GM18907 (cell line): ENCODE data around the gene NEUROD1.
"Not testable (repeated sequence)": the region's sequence is repeated elsewhere in the genome, so short reads cannot be mapped to it uniquely, and the experiment has no call there.

ENCODE experiments used
- ATAC-seq: cut with Tn5 transposase; IDR thresholded peaks from one replicate; pipeline ENCODE4 v1.9.1; 2021; ENCODE audit warnings: mild to moderate bottlenecking, moderate library complexity; ENCODE audit not compliant: unreplicated experiment

The NEUROD1 gene

DNA sequence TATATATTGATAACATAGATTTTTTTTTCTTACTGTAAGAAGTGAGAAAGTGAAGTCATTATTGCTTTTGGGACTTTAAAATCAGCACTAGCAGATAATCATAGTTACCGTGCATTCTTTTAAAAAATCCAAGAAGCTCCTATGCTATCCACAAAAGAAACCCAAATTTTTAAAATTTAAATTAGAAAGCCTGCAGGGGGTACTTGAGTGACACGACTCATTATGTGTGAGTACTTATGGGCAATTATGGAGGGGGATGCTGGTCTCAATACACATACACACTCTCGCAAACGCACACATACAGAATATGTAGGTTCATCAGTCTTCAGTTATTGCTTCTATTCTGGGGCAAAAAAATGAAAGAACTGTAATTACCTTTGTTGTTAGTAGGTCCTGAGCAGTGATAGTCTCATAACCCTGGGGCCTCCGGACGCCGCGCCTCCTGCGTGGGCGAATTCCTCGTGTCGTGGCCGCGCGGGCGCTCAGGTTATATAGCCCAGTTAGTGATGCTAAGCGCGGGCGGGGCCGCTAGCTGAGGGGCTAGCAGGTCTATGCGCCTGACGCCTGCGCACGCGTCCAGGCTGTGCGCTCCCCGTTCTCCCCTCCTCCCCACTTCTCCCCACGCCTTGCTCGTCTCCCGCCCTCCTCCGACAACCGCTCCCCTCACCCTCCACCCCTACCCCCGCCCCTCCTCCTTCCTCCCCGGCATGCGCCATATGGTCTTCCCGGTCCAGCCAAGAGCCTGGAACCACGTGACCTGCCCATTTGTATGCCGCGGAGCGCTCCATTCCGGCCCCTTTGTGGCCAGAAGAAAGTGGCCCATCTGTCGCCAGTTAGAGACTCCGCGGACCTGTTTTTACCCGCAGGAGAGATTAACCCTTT is at the start of gene NEUROD1:
Gene NEUROD1 (minus strand): TSS at position 463 of the 882 bp plus-strand sequence. CDS start 1,657 bp downstream, outside the sequence.
- no peak for ATAC-seq

DNA sequence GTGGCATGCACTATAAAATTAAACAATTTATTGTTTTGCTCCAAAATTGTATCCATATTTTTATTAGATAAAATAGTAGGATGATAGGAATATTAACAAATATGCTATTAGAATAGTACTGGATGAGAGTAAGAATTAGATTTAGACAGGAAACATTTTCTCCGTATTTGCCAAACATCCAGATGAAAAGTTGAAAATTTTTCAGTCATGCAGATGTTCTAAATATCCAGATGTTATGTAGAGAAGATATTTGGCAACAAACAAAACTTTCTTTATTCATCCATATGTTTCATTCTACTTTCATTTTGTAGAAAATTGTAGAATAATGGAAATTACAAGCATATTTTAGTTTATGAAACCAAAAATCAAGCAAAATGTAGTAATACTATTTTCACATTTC is 45.2 kb upstream of the NEUROD1 start:
- ATAC-seq = no peak

DNA sequence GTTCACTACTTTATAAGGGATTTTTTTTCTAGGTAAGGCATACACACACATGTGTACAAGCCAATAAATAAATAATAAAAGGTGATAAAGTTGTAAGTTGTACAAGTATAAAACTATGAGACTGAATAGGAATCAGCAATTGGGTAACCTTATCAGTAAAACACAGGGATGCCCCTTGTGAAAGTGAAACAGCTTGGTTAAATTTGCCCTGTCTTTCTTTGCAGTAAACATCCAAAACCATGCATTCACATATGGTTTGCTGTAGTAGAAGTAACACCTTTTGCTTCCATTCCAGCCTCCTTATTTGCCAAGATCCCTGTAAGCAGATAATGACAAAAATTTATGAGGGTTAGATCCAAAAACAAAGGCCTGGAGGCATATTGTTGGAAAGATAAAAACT is 44.3 kb upstream of the NEUROD1 start:
- no peak for ATAC-seq

DNA sequence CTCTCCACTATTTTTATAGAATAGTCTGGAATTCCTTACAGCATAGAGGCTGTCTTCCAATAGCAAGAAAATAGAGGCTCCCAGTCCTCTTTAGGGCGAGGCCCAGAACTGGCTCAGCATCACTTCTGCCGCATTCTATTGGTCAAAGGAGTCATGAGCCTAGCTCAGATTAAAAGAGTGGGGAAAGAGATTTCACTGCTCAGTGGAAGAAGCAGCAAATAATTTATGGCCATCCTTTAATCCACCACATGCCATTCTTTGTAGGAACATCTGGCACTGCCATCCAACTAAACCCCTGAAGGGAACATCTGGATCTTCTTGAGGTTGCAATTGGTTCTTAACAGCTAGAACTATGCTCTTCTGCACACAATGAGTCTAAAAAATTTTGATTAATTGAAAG is 43.4 kb upstream of the NEUROD1 start:
- no peak for ATAC-seq

DNA sequence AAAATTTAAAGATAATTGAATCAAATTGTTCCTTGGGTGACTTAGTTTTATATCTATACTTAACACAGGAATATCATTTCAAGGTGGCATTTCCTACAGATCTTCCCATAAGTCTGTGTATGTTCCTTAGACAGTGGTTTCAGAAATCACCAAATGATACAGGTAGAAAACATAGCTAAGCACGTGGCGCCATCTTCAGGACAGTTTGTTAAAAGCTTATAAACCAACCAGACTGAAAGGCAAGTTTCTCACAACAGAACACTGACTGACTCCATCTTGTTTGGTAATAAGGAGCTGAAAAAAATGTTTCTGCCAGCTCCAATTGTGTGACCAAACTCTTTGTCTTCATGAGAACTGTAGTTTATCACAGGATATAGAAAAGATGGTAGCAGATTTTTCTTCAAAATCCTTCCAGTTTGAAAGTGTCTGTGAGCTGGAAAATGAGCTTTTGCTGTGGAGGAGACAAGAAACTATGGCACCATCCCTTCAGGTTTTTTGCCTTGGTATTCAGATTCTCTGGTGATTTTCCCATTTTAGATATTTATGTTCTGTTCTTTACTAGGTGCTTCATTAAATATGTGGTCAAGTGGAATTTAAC is 34.8 kb upstream of the NEUROD1 start:
- ATAC-seq = peak; percentile 90

DNA sequence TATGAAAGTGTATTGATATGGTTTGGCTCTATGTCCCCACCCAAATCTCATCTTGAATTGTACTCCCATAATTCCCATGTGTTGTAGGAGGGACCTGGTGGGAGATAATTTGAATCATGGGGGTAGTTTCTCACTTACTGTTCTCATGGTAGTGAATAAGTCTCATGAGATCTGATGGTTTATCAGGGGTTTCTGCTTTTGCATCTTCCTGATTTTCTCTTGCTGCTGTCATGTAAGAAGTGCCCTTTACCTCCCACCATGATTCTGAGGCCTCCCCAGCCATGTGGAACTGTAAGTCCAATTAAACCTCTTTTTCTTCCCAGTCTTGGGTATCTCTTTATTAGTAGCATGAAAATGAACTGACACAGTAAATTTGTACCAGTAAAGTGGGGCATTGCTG is 30.7 kb upstream of the NEUROD1 start:
- ATAC-seq = not testable (repeated sequence)

DNA sequence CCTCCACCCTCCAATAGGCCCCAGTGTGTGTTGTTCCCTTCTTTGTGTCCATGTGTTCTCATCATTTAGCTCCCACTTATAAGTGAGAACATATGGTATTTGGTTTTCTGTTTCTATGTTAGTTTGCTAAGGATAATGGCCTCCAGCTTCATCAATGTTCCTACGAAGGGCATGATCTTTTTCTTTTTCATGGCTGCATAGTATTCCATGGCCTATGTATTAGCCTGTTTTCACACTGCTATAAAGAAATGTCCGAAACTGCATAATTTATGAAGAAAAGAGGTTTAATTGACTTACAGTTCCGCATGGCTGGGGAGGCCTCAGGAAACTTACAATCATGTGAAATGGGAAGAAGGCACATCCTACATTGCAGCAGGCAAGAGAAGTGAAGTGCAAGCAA is 22.2 kb upstream of the NEUROD1 start:
- not testable (repeated sequence) for ATAC-seq

DNA sequence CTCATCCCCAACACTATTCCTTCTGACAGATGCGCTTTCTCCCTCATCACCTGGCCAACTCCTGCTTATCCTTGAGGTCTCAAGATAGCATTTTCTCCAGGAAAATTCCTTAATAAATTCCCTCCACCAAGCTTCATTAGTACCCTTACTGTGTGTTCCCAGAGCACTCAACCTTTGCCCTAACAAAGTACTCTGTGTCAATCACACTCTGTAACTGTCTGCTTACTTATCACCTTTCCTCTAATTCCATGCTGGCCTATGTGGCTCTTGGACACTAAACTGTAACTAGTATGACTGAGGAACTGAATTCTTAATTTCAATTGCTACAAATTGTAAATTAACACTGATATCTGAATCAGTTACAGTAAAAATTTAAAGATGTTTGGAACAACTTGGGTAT is 17.9 kb upstream of the NEUROD1 start:
- ATAC-seq = no peak

DNA sequence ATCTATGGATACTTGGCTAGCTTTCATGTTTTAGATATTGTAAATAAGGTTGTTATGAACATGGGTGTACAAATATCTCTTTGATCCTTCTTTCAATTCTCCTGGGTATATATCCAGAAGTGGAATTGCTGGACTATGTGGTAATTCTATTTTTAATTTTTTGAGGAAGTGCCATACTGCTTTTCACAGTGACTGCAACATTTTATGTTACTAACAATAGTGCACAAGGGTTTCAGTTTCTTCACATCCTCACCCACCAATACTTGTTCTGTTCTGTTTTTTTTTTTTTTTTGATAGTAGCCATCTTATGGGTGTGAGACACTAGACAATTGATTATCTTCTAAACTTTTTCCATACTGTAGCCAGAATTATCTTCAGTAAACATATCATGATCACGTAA is 17.3 kb upstream of the NEUROD1 start:
- no peak for ATAC-seq

DNA sequence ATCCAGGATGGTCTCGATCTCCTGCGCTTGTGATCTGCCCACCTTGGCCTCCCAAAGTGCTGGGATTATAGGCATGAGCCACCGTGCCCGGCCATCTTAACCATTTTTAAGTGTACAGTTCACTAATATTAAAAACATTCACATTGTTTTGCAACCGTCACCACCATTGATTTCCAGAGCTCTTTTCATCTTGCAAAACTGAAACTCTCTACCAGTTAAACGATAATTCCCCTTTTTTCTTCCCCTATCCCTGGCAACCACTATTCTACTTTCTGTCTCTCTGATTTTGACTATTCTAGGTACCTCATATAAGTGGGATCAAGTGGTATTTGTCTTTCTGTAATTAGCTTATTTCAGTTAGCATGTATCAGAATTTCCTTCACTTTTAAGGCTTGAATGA is 16.8 kb upstream of the NEUROD1 start:
- ATAC-seq = no peak

DNA sequence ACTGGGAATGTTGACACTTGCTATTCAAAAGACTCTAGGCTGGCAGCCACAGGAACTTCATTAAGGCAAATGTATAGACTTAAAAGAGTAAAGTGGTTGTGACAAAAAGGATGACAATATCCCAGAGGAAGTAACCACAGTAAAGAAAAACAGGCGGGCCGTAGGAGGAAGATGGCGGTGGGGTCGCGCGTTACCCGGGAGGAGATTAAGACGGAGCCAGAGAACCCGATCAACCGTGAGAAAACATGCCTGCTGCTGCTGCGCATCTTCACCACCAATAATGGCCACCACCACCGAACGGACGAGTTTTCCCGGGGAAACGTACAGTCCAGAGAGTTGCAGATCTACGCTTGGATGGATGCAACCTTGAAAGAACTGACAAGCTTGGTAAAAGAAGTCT is 14.0 kb upstream of the NEUROD1 start:
- no peak for ATAC-seq

DNA sequence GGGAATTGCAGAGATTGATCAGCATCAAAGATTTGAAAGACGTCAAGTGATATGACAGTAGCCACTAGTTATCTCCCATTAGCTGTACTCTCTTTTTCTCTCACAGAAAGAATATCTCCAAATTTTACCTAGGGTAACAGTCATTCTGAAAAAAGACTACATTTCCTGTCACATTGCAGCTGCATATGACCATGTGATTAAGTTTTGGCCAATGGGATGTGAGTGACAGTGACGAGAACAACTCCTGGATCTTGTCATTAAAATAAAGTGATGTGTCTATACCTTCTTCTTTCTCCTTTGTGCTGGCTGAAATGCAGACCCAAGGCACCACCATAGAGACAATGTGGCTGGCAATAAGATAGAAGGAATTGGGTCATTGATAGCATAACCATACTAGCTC is 10.5 kb upstream of the NEUROD1 start:
- ATAC-seq = no peak

DNA sequence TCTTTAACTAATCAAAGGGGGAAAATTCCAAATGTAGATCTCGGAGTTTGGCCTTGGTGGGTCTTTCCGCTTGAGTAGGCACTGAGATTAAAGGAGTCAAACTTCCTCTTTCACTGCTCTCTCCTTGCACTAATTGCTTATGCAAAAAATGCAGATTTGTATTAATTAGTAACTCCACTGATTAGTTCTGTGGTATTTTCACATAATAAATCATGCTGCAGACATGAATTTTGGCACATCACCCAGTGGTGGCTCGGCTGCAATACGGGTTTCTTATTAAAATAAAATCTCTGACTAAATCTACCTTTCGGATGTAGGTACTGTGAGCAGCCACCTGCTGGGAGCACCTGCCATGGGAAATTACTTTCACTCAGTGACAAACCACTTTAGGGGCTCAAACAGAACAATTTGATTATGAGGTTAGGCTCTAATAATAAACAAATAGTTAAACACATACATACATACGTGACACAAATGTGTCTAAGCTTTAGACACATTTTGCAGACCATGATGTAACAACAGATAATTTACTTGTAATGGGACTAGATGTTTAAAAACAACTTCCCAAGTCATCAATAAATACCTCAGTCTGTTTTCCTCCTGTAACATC is 6.4 kb upstream of the NEUROD1 start:
- ATAC-seq = no peak

DNA sequence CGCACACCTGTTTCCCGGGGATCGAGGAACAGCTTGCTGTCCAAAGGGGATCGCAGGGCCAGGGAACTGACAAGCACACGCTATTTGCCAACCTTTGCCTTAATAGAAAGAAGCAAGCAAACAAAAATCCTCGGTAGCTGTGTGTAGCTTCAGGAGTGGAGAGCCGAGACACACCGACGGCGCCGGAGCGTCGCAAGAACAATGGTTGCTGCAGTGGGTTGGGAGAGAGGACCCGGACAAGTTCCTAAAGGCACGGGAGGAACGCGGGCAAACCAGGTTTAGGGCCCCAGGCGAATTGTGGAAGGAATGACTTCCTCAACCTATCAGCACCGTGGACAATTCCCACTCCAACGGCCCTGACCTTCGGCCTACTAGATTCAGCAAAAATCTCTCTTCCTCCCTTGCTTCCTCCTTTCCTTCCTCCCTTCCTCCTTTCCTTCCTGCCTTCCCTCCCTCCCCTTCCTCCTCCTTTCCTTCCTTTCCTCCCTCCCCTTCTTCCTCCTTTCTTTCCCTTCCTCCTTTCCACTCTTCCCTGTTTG is 4.9 kb upstream of the NEUROD1 start:
- ATAC-seq = no peak

DNA sequence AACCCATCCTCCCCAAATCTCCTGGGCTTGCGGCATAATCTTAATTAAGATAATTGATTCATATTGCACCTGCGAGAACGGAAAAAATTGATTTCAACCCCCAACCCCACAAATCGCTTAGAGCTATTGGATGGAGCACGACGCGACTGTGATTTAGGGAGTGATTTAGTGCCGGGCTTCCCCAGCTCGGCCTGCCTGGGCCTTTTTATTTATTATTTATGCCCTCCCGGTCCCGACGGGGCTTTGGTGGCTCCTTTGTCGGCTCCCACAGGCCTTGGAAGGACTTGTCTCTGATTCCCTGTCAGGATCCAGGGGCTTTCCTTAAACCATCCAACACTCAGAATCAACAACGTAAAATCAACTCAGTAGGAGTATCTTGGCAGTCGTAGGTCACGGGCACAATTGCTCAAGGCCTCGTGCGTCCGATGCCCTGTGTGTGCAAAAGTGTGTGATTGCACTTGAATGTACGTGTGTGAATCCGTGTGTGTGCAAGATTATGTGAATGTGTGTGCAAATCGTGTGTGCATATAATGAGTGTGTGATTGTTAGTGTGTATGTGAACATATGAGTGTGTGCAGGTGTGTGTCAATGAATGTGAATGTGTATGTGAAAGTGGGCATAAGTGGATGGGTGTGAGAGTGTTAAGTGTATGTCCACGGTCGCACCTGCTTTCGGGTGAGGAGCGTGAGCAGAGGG is 4.3 kb upstream of the NEUROD1 start:
- ATAC-seq = no peak

DNA sequence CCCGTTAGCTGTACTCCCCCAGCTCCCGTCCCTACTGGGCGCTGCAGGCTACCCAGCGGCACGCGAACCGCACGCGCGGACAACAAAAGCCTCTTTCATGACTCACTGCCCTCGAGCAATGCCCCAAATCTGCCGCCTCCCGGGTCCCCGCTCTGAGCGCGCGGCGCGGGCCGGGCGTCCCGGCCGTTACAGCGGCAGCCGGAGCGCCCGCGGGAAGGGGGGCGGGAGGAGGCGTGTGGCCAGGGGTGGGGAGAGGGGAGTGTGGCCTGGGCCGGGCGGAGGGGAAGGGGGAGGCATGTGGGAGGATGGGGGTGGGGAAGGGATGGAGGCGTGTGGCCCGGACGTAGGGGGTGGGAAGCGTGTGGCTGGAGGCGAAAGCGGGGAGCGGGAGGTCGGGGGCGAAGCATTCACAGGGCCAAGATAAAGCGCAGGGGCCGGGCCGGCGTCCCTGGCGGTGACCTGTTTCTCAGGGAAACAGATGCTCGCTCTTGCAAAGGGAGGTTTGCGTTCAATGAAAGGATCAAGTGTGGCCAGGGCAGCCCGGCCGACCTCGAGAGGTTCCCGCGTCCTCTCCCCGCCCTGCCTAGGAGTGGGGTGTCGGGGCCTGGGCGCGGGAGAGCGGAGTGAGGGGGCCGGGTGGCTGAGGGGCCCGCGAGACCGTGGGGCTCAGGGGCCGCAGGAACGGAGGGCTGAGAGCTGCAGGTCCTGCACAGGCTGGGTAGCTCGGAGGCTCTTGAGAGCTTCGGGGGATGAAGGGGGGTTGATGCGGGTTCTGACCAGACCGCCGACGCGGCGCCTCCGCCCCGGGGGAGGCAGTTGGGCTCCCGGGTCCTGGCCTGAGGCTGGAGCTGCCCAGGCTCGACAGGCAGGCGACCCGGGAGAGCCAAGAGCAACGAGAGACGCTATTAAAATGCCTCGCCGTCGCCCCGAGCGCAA is 3.5 kb upstream of the NEUROD1 start:
- ATAC-seq = no peak

DNA sequence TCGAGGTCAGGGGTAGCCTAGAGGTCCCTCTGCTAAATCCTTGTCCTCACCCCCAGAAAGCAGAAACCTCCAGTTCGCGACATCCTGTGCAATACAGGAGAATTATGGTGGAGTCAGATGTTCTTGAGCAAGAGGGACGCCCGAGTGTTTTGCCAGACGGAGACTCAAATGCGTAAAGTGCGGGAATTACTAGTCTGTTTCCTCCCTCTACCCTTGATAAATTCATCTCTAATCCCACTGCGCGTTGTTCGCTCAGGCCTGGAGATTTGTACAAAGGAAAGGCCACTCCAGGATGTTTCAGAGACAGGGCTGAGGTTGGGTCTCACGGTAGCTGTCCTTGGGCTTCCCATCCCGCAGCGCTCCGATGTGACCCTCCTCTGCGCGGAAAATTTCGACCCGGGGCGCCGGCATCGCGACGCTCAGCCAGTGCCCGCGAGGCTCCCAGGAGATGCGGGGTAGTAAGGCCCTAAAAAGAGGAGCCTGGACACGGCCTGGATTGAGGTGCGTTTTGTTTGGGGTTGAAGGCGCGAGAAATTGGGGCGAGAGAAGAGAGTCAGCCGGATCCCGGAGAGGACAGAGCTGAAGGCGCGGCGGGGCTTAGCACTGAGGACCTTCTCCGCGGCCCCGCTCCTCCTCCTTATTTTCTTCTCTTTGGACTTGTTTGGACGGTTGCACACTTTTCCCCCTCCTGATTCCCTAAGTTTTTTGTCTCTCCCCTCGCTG is 2.6 kb upstream of the NEUROD1 start:
- ATAC-seq = no peak

DNA sequence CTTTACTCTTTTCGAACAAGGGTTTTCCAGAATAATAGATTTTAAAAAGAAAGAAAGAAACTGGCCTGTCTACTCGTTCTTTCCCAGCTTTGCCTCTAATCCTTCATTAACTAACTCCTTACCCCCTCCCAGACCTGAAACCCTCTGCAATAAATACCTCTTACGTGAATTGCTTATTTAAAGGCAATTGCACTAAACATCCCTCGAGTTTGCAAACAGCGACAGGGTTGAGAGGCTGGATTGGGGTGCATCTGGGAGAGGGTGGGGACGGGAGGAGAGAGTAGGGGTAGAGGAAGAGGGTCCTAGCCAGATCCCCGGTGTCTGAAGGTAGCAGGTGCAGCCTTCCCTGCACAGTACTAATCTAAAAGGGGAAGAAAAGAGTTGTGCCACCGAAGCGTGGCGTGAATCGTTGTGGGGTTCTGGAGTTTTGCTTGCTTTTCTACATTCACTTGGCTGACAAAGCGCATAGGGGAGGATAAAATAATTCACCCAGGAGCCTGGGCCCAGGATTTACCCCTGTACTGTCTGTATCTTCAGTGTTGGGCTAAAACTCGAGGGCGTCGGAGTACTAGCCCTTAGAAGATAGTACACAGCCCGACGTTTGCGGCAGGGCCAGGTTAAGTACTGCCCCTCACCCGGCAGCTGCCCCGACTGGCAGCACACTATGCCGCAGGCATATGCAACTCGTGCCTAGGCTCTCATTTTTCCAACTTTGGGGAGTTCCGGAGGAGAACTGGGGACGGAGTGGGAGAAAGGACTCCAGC is 1.9 kb upstream of the NEUROD1 start:
- no peak for ATAC-seq
